SKM-1 (cell line): Measurements from ENCODE around the gene TMEM185B.
A peak's percentile ranks its signal among the peaks of the same experiment; 100 is the strongest.
"Not testable (repeated sequence)": the region's sequence is repeated elsewhere in the genome, so short reads cannot be mapped to it uniquely, and the experiment has no call there.

ENCODE experiments used
- DNase-seq: peaks from one replicate; lab custom pipeline; 2025; ENCODE audit not compliant: unreplicated experiment; lab: John Stamatoyannopoulos, UW

TMEM185B gene

DNA sequence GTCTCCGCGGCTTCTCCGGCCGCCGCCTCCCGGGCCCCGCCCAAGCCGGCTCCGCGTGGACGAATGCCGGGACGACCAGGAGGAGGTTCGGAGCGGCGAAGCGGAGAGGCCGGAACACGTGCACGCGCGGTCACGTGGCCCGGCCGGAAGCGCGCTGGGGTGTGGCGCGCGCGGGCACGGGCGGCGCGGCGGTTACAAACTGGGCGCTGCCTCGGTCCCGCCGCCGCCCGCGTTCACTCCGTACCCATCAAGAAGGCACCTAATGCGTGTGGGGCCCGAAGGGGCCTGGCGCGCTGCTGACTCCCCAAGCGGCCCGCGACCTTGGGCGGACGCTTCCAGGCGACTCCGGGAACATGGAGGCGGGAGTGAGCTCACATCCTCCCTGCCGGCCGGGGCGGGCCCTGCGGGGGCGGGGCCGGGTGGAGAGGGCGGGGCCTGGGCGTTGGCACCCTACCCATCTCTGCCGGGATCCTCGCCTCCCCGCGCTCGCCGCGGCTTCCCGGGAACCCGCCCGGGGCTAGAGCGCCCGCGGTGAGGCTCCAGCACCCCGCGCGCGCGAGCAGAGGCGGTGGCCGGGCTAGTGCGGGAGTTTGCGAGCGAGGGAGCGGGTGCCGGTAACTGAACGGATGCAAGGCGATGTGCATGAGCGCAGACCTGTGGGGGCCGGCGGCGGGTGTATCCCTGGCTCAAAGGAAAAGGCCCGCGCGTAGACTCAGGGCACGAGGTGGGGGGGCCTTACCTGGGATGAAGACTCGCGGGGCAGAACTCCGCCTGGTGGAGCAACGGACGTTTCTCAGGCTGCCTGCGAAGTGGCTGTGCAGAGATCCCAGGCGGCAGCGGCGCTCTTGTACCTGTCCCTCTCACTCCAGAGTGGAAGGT, at the start of gene TMEM185B:
Gene TMEM185B, minus strand, starts transcription at position 367 of the 879 bp plus-strand sequence. CDS start 424 bp downstream, outside the sequence.
- peak; percentile 67 for DNase-seq

DNA sequence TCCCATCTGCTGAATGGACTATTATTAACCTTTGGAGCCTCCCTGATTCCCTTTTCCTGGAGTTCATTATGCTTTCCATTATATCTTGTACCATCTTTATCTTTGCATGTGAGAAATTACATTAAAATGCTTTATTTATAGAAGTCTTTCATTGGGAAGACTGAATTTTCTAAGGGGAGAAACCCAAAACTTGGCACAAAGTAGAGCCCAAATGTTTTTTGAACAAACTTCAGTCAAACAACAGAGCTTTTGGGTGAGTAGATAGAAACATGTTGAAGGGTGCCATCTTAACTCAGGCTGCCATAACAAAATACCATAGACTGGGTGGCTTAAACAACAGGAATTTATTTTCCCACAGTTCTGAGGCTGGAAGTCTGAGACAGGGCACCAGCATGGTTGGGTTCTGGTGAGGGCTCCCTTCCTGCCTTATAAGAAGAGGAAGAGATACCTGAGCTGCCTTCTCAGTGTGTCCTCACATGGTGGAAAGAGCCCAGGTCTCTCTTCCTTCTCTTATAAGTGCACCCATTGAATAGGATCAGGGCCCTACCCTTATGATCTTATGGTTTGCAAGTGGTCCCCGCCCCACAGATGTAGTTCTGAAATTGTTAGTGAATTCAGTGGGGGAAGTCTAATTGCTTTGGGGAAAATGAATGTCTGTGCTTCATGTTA, 48.6 kb upstream of the TMEM185B start:
- no peak for DNase-seq

DNA sequence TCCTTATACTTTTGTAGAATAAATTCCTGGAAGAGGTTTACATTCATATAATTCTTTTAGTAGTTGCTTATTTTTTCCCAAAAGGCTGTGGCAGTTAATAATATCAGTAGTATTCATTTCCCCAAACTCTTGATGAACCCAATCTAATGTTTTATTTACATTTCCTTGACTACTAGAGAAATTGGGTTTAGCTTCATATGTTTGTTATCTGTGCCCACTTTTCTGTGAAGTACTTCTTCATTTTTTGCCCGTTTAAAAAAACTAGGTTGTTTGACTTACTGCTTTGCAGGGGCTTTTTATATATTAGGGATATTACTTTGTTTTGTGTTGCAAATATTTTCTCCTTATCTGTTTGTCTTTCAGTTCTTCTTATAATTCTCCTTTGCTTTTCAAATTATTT, 46.6 kb upstream of the TMEM185B start:
- DNase-seq, result no peak

DNA sequence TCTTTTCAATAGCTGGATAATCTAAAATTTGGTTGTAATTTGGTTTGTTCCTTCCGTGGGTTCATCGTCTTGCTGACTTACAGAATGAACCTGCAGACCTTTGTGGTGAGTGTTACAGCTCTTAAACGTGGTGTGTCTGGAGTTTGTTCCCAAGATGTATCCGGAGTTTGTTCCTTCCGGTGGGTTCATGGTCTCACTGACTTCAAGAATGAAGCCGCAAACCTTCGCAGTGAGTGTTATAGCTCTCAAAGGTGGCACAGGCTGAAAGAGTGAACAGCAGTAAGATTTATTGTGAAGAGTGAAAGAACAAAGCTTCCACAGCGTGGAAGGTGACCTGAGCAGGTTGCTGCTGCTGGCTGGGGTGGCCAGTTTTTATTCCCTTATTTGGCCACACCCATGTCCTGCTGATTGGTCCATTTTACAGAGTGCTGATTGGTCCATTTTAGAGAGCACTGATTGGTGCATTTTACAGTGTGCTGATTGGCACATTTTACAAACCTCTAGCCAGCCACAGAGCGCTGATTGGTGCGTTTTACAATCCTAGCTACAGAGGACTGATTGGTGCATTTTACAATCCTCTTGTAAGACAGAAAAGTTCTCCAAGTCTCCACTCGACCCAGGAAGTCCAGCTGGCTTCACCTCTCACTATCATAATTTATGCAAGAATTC, 46.0 kb upstream of the TMEM185B start:
- no peak for DNase-seq

DNA sequence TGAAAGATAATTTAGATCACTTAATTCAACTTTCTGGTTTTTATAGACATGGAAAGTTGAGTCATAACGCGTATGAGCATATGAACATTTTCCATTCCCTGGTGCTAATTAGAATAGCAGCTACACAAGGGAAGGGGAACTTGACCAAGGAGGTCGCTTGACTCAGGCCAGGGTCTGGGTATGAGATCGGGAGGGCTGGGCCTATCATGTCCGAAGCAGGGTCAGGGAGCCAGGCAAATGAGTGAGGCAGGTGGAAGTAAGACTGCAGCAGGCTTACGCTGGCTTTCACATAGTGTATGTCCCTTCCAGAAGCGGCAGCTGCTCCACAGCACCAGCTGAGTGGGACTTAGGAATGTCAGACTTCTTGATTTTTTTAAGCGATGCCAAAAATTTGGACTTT, 44.1 kb upstream of the TMEM185B start:
- DNase-seq, result no peak

DNA sequence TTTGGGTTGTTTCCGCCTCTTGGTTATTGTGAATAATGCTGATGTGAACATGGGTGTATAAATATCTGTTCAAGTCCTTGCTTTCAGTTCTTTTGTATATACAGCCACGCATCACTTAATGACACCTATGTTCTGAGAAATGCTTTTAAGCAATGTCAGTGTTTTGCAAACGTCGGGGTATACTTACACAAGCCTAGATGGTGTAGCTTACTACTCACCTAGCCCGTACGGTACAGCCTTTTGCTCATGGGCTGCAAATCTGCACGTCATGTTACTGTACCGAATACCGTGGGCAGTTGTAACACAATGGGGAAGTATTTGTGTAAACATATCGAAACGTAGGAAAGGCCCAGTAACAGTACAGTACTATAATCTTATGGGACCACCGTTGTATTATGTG, 41.8 kb upstream of the TMEM185B start:
- DNase-seq, result no peak

DNA sequence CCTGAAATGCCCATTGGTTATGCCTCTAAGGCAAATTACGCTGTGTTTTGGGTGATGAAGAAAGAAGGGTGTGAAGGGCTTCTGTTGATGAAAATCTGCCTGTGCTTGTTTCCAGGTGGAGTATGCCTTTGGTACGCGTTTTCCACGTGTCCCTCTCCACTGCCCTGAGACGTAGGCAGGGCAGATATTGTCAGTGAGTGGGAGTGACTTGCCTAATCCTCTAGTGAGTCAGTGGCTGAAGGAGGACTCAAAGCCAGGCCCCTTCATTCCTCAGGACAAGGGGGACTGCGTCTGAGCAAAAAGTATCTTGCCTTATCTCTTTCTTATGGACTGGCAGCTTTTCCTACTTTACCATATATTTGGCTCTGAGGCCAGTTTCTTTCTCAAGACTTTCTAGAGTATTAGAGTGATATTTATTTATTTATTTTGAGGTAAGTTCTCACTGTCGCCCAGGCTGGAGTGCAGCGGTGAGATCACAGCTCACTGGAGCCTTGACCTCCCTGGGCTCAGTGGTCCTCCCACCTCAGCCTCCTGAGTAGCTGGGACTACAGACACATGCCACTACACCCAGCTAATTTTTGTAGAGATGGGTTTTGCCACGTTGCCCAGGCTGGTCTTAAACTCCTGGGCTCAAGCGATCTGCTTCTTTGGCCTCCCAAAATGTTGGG, 39.7 kb upstream of the TMEM185B start:
- no peak for DNase-seq

DNA sequence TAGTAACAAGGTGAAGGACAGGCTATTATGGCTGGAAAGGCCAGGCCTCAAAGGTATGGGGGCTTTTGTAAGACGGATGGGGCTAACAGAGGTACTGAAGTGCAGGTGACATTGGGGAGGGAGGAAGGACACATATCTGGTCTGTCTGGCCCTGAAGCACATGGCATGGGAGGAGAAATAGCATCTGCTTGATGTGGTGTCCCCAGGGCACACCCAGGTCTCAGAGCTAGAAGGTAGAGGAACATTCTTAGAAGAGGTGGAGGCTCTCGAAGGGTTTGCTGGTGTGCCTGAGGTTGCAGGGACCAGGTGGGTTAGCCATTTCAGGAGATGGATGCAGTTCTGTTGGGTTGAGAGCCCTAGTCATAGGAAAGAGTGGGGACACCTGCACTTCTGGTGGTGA, 39.0 kb upstream of the TMEM185B start:
- DNase-seq, result no peak

DNA sequence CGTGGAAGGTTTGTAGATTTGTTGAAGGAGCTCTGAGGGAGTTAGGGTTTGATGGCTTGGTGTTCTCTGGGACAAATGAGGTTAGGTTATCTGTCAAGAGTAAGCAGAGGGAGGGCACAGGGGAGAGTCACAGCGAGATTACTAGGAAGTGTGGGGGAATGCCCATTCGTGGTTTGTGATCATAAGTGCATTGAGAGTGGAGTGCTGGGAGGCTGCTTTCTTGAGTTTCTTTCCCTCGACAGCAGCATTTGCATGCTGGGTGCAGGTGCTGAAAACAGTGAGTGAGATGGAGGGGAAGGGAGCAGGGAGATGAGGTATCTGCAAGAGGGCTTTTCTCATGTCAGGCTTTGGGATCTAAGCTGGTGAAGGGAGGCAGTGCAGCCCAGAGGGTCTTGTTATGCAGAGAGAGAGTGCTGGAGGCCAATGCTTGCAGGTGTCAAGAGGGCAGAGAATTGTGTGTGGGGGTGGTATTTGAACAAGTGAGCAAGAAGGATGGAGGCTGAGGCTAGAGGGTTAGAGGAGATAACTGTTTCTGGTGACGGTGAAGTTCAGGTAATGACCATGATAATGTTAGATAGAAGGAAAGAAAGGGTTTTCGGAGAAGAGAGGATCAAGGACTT, 38.3 kb upstream of the TMEM185B start:
- DNase-seq, result no peak

DNA sequence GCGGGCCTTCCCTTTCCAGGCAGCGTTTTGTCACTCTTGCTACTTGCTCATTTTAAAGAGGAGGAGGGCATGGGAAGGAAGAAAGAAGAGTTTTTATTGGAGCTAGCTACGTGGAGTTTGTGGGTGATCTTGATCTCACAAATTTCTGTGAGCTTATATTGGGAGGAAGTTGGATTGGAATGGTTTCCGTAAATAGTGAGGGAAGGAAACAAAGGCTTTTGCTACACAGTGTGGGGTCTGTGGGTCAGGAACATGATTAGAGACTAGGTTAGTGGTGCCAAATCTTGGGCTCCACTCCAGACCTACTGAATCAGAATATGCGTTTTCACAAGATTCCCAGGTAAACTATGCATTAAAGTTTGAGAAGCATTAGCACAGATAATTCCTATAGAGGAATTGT, 37.5 kb upstream of the TMEM185B start:
- no peak for DNase-seq

DNA sequence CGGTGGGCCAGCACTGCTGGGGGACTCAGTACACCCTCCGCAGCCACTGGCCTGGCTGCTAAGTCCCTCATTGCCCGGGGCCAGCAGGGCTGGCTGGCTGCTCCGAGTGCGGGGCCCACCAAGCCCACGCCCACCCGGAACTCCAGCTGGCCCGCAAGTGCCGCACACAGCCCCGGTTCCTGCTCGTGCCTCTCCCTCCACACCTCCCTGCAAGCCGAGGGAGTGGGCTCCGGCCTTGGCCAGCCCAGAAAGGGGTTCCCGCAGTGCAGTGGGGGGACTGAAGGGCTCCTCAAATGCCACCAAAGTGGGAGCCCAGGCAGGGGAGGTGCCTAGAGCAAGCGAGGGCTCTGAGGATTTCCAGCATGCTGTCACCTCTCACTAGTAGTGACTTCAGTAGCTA, 36.7 kb upstream of the TMEM185B start:
- not testable (repeated sequence) for DNase-seq

DNA sequence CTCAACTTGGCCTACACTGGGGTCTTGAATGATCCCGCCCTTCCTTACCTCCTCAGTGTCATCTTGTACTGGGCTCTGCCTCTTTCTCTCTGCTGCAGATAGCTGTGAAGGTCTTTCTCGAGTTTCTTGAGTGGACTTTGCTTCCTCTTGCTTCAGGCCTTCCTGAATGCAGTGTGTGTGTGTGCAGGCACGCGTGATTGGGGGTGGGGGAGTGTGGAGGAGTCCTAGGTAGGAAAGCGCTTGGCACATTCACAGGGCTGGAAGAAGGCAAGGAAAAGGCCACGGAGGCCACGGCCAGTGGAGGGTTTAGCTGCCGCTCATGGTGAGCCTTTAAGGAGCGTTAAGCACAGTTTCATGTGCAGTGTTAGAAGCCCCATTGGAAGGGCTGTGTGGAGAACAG, 35.0 kb upstream of the TMEM185B start:
- no peak for DNase-seq

DNA sequence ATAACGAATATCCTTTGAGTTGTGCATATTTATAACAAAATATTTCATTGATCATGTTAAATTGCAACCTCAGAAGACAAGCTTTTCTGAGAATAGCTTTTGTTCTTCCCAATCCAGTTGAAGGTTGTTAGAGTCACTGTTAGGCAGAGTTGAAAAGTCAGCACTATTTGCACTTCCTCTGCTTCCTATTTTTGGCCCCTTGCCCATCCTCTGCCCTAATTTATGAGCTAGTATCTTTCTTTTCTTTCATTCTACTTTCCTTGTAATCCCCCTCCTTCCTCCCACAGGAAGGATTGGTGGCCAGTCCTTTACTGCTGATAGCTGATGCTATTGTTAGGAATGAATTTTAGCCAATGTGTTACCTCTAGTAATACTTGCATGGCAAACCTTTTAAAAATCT, 34.3 kb upstream of the TMEM185B start:
- no peak for DNase-seq

DNA sequence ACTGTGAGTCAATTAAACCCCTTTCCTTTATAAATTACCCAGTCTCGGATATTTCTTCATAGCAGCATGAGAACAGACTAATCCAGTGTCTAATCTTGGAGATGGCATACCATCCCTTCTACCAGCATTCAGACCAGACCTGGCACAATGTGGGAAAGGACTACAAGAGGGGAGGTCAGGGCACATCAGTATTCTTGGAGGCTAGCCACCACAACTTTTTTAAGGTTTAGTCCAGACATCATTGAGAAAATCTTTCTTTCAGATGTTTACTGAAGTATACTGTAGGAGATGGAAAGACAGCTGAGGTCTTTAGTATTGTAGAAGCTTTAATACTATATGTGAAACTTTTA, 33.4 kb upstream of the TMEM185B start:
- DNase-seq, result no peak

DNA sequence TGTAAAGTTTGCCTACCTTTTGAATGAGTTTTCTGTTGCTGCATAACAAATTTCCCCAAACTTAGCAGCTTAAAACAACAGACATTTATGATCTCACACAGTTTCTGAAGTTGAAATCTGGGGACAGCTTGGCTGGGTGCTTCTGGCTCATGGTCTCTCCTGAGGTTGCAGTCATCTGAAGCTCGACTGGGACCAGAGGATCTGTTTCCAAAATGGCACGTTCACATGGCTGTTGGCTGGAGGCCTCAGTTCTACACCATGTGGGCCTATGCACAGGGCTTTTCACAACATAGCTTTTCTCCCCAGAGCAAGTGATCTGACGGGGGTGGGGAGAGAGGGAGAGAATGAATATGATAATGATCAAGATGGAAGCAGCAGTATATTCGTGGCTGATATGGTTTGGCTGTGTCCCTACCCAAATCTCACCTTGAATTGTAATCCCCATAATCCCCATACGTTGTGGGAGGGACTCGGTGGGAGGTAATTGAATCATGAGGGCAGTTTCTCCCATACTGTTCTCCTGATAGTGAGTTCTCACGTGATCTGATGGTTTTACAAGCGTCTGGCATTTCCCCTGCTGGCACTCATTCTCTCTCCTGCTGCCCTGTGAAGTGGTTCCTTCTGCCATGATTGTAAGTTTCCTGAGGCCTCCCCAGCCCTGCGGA, 32.9 kb upstream of the TMEM185B start:
- DNase-seq, result no peak

DNA sequence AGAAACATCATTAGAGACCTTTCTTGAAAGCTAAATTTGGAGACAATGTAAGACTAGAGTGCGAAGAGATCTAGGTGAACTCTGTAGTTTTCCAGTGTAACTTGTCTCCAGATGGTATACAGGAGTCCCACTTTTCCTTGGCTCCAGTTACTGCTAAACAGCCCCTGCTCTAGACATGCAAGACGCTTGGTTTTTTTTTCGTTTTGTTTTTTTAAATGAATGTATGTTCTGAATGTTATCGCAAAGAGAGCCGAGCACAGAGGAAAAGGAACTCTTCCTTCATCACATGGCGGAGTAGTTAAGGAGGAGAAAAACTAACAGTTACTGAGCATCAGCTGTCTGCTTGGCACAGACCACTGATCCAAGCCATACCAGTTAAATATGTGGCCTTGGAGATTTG, 31.9 kb upstream of the TMEM185B start:
- no peak for DNase-seq

DNA sequence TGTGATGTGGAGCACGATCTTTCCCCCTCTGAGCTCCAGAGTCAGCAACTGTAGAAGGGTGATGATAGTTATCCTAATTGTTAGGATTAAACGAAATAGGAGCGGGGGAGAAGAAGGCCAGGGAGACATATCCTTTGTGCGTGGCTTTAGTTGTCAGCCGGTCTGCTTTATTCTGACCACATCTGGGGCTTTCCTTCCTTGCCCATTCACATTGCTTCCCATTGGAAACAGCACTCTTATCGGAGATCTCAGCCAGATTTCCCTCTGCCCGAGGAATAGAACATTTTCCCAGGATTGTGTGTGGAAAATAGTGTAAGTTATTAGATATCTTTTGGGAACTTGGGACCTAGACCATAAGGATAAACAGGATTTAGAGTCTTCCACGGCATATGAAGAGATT, 31.0 kb upstream of the TMEM185B start:
- DNase-seq, result no peak

DNA sequence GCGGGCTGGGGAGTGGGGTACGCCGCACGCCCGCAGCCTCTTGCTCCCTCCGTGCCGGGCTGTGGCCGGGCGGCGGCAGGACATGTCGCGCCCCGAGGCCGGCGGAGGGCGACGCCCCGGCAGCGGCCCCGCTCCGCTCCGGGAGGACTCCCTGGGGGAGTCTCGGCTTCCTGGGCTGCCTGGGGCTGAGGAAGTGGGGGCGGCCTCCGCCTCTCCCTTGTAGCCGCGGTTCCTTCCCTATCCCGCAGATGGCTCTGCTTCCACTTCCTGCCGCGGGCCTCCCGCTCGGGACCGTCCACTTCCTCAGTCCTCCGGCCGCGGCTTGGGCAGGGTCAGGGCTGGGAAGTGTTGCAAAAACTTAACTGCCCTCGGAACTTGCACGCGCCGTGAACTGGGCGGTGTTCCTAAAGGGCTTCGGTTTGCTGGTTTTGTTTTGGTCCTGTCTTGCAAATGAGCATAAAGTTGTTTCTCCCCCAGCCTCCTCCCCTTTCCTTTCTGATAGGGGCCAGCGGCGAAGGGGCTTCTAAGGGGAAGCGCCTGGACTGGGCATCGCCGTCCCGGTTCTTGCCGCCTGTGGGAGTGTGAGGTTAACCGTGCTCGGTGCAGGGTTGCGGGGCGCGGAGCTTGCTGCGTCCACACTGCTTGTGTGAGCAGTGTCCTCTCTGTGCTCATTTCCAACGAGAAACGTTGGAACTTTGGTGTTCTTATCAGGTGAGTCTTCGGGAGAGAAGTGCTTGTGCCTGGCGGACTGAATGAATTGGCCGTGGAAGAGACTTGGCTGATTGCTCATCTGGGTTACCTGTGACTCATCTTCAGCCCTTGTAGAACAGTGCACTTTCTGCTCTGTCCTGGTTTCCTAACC, 30.1 kb upstream of the TMEM185B start:
- peak; percentile 83 for DNase-seq

DNA sequence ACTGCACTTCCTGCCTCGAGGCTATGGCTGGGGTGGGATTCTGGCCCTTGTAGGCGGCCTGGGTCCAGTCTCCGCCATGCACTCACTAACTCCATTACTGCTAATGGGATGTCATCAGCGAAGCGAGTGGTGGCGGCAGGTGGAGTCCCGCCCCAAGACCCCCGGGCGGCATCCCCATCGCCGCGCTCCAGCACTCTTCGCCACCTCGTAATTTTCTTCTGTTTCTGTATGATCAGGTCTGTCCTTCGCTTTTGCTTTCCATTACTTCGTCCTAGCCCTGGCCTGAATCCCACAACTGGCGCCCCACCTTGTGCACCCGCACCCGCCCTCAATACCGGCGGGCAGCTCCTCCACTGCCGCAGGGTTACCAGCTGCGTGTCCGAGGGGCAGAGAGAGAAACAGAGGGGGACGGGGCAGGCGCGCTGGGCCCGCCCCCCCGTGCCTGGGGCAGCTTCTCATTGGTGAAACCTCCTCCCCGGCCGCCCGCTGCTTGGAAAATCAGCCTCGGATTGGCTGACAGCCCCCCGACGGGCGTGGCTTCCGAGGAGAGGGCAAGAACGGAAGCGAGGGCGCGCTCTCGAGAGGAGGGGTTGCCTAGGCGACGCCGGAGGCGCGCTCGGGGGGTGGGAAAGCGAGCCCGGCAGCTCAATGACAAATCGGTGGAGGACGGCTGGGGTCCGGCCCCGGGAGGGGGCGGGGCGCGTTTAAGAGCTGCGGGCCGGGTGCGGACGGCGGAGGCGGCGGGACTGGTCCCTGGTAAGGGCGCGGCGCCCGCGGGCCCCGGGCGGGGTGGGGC, 29.2 kb upstream of the TMEM185B start, which contains the start of gene RALB:
Gene RALB, plus strand, starts transcription at position 628 of the 796 bp plus-strand sequence. CDS start 25,813 bp downstream, outside the sequence.
- peak; percentile 89 for DNase-seq
